K562 (cell line): ENCODE measurements around the gene ACBD4. TPM values are rescaled to one million over a fixed set of nuclear protein-coding genes. Genes with fewer than 3 reads are reported as not detected.

Source experiments
- ATAC-seq: fragments of 200-7000 bp; cut with Tn5 transposase; 3 replicates; pipeline ENCODE4 v1.9.1; 2020; ENCODE audit warnings: moderate library complexity
- BruUV-seq: library from RNA; stranded (reverse); fragments of 400-500 nt; replicated peaks from 2 replicates; lab custom pipeline; 2021; lab: Mats Ljungman, UMichigan
- CTCF ChIA-PET: fragments of 300-600 bp; formaldehyde crosslinking; extraction: SDS; loops from one replicate; lab custom pipeline; 2021; ENCODE audit warnings: low intra/inter-chr PET ratio; lab: Yijun Ruan, JAX
- POLR2A ChIA-PET: fragments of 300-600, 350-650 bp; sonication (Branson Sonifier 250); formaldehyde crosslinking; extraction: SDS; loops from one replicate; lab custom pipeline; 2021; ENCODE audit warnings: antibody characterized with exemption, inconsistent platforms; lab: Yijun Ruan, JAX
- DNase-seq, 4 experiments: peaks; one replicate each; pipeline versions ENCODE4 v3.0.0 to v3.0.0-alpha.2; 2011 to 2018; ENCODE audit warnings: low spot score in 3 of 4, mixed read lengths in 3 of 4; ENCODE audit errors: extremely low read depth in 1 of 4
- FAIRE-seq: peaks from 2 replicates; lab custom pipeline; 2011; peaks lifted over from hg19 to GRCh38; lab: Jason Lieb, UNC
- H2AFZ ChIP-seq: 2 replicates; pipeline ENCODE4 v1.6.0; 2011; ENCODE audit warnings: low read depth, low read length, control low read depth, inconsistent platforms
- H3K27ac ChIP-seq: fragments of 200-600 bp; 3 replicates; pipeline ENCODE4 v1.8.0; 2011; ENCODE audit warnings: low read depth, mild to moderate bottlenecking, control low read depth, inconsistent platforms, low read length, moderate library complexity, mixed read lengths; ENCODE audit errors: extremely low read depth
- H3K27me3 ChIP-seq, 2 experiments: fragments of 300-600 bp in 1 of 2; 2 replicates in 1 of 2; 3 replicates in 1 of 2; pipeline versions ENCODE4 v1.6.0 to v1.8.0; 2011; ENCODE audit warnings: inconsistent platforms in 2 of 2, low read length in 2 of 2, mild to moderate bottlenecking in 1 of 2, mixed read lengths in 1 of 2, moderate library complexity in 1 of 2; ENCODE audit not compliant: control insufficient read depth in 2 of 2, insufficient read depth in 2 of 2
- H3K36me3 ChIP-seq: fragments of 300-600 bp; 3 replicates; pipeline ENCODE4 v1.8.0; 2011; ENCODE audit warnings: mild to moderate bottlenecking, low read length, inconsistent platforms; ENCODE audit not compliant: control insufficient read depth, insufficient read depth
- H3K4me1 ChIP-seq, 2 experiments: fragments of 200-600 bp in 1 of 2; replicated peaks in 1 of 2; 2 replicates in 1 of 2; 3 replicates in 1 of 2; pipeline versions ENCODE4 v1.5.1 to v1.8.0; 2011; ENCODE audit warnings: inconsistent platforms in 2 of 2, low read length in 2 of 2, mild to moderate bottlenecking in 1 of 2, mixed read lengths in 1 of 2, moderate library complexity in 1 of 2; ENCODE audit not compliant: control insufficient read depth in 2 of 2, insufficient read depth in 2 of 2
- H3K4me2 ChIP-seq: 2 replicates; pipeline ENCODE4 v1.6.1; 2011; ENCODE audit warnings: low read length, control low read depth, inconsistent platforms, mixed read lengths; ENCODE audit not compliant: insufficient read depth
- H3K4me3 ChIP-seq: fragments of 200-600 bp; sonication (generic), shearing (Covaris generic); 2 replicates; pipeline ENCODE4 v1.5.1; 2016; ENCODE audit warnings: control low read depth, inconsistent platforms
- H3K79me2 ChIP-seq: fragments of 200-600 bp; 3 replicates; pipeline ENCODE4 v1.8.0; 2011; ENCODE audit warnings: low read length, inconsistent platforms; ENCODE audit not compliant: control insufficient read depth, insufficient read depth
- H3K9ac ChIP-seq, 2 experiments: 2 replicates each; pipeline versions ENCODE4 v1.6.0 to v1.6.1; 2011; ENCODE audit warnings: low read depth in 2 of 2, low read length in 2 of 2, control low read depth in 1 of 2, inconsistent platforms in 1 of 2, mild to moderate bottlenecking in 1 of 2, mixed read lengths in 1 of 2; ENCODE audit not compliant: insufficient read depth in 1 of 2
- H3K9me1 ChIP-seq: one replicate; pipeline ENCODE4 v1.6.0; 2011; ENCODE audit warnings: inconsistent platforms, mild to moderate bottlenecking, low read length, moderate library complexity; ENCODE audit not compliant: control insufficient read depth, insufficient read depth
- H3K9me3 ChIP-seq: replicated peaks from 2 replicates; pipeline ENCODE4 v1.5.1; 2011; ENCODE audit warnings: low read depth, low read length, inconsistent platforms; ENCODE audit not compliant: control insufficient read depth, insufficient read depth
- H4K20me1 ChIP-seq: replicated peaks from 2 replicates; pipeline ENCODE4 v1.6.1; 2011; ENCODE audit warnings: low read length, inconsistent platforms, mixed read lengths; ENCODE audit not compliant: control insufficient read depth, insufficient read depth
- HDAC3 ChIP-seq: fragments of 450-650 bp; IDR thresholded peaks from 2 replicates; pipeline ENCODE4 v1.6.1; 2018; ENCODE audit warnings: borderline replicate concordance, mild to moderate bottlenecking, moderate library complexity; ENCODE audit not compliant: partially characterized antibody
- PURB ChIP-seq: sonication (generic); formaldehyde crosslinking; IDR thresholded peaks from 2 replicates; pipeline ENCODE4 v1.9.0; 2021; ENCODE audit warnings: low read depth, mild to moderate bottlenecking, missing genetic modification reagents
- WGBS: fragments of 100-300 bp; shearing (Covaris generic); methylation state at CpG from one replicate; pipeline ENCODE4 v1.1.6; 2016; ENCODE audit warnings: low coverage, mixed read lengths; ENCODE audit not compliant: insufficient coverage; ENCODE audit errors: missing lambda C conversion rate; 5-methylcytosine and 5-hydroxymethylcytosine counted together
- in situ Hi-C: fragments of 300-500 bp; cut with MboI; formaldehyde crosslinking; loops from 4 replicates; pipeline ENCODE4 v1.15.0; 2018; ENCODE audit warnings: inconsistent platforms, mixed read lengths
- intact Hi-C: fragments of 100-400 bp; cut with micrococcal nuclease; formaldehyde crosslinking; loops from 2 replicates; pipeline ENCODE4 v1.14.2; 2022
- polyA plus RNA-seq, 8 experiments: library from polyadenylated mRNA; depleted of rRNA in 4 of 8; stranded (reverse) in 5 of 8; unstranded in 3 of 8; fragments of >200 nt; fragmentation: Nextera tagmentation in 2 of 8; fragmentation: Illumina TruSeq in 1 of 8; extraction: Ambion mirVana in 2 of 8; extraction: Trizol in 1 of 8; gene quantifications; 2 replicates each; pipeline versions ENCODE4 v1.2.1 to v1.2.3, GENCODE V29; 2011 to 2014; ENCODE audit warnings: inconsistent platforms in 1 of 8, missing spikeins in 1 of 8
- total RNA-seq, 7 experiments: library from RNA; depleted of rRNA in 6 of 7; stranded (reverse); fragments of >200 nt in 6 of 7; fragmentation: Illumina TruSeq in 2 of 7; extraction: Trizol in 2 of 7; gene quantifications; 2 replicates each; pipeline versions ENCODE4 v1.2.1 to v1.2.3, GENCODE V29; 2011 to 2021; ENCODE audit warnings: low replicate concordance in 1 of 7
- TF ChIP-seq, protein P1 (sequence below), 3 experiments: fragments of 200-800 bp in 1 of 3; sonication (Bioruptor generic) in 1 of 3; sonication (generic) in 1 of 3; formaldehyde crosslinking in 1 of 3; IDR thresholded peaks; 2 replicates each; pipeline versions ENCODE4 v1.6.1 to v1.8.0; 2016 to 2022; ENCODE audit warnings: mild to moderate bottlenecking in 2 of 3, missing compliant biosample characterization in 2 of 3, missing genetic modification characterization in 2 of 3, missing genetic modification reagents in 1 of 3
- TF ChIP-seq, protein P2 (sequence below): sonication (generic); formaldehyde crosslinking; IDR thresholded peaks from 2 replicates; pipeline ENCODE4 v1.8.0; 2022; ENCODE audit warnings: mild to moderate bottlenecking, missing genetic modification reagents

ACBD4 gene
- total and polyA plus RNA-seq, 9 of the 15 experiments (the other 6 are each of a cell fraction or from before 2014, with no cell fraction given) = 0.14 to 6.9 (median 4.6) TPM

DNA sequence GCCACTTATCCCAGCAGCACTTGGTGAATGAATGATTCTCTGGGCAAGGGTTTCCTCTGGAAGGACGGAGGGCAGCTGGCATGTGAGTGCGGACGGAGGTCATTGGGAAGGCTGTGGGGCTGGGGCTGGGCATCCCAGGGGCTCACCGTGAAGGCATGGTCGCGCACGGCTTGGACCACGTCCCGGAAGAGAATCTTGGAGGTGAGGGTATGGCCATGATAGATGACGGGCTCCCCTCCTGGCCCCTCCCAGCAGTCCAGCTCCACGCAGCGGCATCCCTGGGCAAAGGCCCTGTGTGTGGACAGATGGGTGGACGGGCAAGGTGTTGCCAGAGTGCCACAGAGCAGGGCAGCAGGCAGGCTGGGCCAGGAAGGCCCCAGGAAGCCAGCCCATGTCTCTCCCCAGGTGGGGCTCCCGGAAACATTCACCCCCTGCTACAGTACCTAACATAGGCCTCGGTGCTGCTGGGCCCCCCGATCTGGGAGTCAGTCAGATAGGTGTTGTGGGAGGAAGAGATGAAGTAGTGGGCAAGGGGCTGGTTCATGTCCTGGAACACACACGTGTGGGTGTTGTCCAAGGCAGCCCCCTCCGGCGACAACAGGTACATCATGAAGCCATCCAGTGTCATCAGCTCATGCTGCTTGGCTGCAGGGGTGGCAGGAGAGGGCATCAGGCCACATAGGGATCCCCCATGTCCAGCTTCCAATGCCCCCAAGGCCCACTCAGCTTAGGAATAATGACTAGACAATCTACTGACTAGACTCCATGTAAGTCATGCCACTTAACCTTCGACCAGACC lies 17.4 kb upstream of the ACBD4 start:
- no peaks in the 10 kb centered on the region for H3K27me3 ChIP-seq
- in situ Hi-C loops = no loop called here
- BruUV-seq = no TSS peak

More for the DNA sequence above, 17.4 kb upstream of the ACBD4 start:
- ChIA-PET CTCF (interaction anchor here (0.6 kb wide), 1 partner anchor 292 kb away, joined by 4 read pairs; no protein-coding TSS in a partner anchor), POLR2A (interaction anchor here (0.6 to 2.4 kb wide), 8 partner anchors 13 to 341 kb away, joined by 3 to 14 read pairs (median 4); no protein-coding TSS in a partner anchor)
- Histone ChIP-seq H3K9me1 (no peaks in the 10 kb centered on the region), H3K4me1 (peaks cover 0 to 40% of the 10 kb centered on the region in 2 experiments; a peak in 3 of 5 replicates), H3K36me3 (no peaks in the 10 kb centered on the region), H3K4me3 (no peak overlapping the region), H3K79me2 (no peaks in the 10 kb centered on the region), H3K9me3 (no peaks in the 10 kb centered on the region), H3K9ac (peak overlapping the region in 1 of 2 experiments; percentile 35; a peak in 1 of 4 replicates), H4K20me1 (no peaks in the 10 kb centered on the region), H2AFZ (no peak overlapping the region), H3K27ac (no peak overlapping the region), H3K4me2 (no peak overlapping the region)
- DNase-seq (no peak), FAIRE-seq (no peak), ATAC-seq (no peak)
- TF ChIP-seq, protein P1, sequence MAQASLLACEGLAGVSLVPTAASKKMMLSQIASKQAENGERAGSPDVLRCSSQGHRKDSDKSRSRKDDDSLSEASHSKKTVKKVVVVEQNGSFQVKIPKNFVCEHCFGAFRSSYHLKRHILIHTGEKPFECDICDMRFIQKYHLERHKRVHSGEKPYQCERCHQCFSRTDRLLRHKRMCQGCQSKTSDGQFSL (CRISPR knock-in tag; IDR thresholded peaks at IDR 0.05) = peak; percentile 9; the same call in 1 of the 2 replicates
- TF ChIP-seq, protein P1 (tag; IDR thresholded peaks at IDR 0.05) = no peak
- TF ChIP-seq HDAC3 = no peak
- TF ChIP-seq, protein P2, sequence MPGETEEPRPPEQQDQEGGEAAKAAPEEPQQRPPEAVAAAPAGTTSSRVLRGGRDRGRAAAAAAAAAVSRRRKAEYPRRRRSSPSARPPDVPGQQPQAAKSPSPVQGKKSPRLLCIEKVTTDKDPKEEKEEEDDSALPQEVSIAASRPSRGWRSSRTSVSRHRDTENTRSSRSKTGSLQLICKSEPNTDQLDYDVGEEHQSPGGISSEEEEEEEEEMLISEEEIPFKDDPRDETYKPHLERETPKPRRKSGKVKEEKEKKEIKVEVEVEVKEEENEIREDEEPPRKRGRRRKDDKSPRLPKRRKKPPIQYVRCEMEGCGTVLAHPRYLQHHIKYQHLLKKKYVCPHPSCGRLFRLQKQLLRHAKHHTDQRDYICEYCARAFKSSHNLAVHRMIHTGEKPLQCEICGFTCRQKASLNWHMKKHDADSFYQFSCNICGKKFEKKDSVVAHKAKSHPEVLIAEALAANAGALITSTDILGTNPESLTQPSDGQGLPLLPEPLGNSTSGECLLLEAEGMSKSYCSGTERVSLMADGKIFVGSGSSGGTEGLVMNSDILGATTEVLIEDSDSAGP (CRISPR knock-in tag) = no peak
- no peak for TF ChIP-seq PURB
- 67% methylated on average over 20 of the region's 20 CpGs for WGBS
- intact Hi-C loops = no loop called here
